LoVo (cell line): ENCODE measurements around the gene SLC2A10.

ENCODE experiments used
- DNase-seq: peaks from one replicate; pipeline ENCODE4 v3.0.0-alpha.2; 2016; ENCODE audit warnings: low spot score

The SLC2A10 gene

DNA sequence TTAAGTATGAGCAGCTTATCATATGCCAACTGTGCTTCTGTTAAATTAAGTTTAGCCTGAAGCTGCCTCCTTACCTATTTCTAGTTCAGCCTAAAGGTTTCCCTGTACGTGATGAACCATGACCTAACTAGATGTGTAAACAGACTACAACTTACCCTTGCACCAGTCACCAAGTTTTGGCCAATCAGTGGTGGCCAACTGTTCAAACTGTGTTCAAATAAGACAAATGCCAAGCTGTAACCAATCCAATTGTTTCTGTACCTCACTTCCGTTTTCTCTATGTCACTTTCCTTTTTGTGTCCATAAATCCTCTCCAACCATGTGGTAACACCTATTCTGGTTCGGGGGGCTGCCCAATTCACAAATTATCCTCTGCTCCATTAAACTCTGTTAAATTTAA lies 6.0 kb upstream of the SLC2A10 start:
- no peak for DNase-seq

DNA sequence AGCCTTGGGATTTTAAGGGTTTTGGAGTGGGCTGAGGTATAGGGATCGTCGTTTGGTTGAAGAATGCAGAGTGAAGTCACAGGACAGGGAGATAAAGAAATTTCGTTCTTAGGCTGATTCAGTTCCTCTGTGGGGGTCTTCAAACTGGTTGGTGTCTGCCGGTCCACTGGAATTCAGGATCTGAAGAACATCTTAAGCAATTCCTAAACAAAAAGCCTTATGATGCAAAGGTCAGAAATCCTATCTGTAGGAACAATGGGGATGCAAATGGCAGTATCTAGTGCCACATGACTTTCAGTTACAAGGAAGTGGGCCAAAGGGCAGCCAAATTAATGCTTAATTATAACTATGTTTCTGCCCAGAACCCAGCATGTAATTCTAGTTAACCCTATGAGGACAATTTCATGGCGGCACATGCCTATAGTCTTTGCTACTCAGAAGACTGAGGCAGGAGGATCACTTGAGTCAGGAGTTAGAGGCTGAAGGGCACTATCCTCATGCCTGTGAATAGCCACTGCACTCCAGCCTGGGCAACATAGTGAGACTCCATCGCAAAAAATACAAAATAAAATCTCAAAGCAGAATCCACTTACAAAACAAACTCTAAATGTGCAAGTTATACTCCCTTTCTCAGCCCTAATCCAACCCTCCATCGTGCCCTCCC lies 4.6 kb upstream of the SLC2A10 start:
- no peak for DNase-seq

DNA sequence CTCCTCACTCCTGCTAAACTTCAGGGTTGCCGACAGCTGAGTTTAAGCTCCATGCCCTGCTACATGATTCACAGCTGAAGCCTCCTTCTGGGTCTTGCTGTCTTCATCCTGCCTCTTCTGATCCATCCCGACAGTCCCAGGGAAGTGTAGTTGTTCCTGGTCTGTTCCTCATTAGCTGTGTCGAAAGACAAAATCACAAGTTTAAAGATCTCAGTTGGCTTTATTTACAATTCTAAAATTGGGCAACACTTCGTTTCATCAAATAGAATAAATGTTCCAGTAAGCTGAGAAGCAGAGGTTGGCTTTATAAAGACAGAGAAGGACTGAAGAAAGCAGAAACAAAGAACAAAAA lies 4.1 kb upstream of the SLC2A10 start:
- no peak for DNase-seq

DNA sequence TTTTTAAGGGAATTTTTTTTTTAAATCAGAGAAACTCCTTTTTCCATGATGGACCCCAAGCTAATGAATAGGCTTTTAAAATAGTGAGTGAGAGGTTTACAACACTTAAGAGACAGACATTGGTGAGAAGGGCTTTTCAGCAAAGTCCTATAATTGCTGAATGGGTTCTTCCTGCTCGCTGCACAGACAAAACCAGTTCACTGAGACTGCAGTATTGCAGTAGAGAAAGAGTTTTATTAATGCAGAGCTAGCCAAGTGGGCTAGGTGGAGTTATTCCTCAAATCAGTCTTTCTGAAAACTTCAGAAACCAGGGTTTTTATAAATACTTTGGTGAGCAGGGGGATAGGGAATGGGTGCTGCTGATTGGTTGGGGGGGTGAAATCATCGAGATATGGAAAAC lies 3.2 kb upstream of the SLC2A10 start:
- no peak for DNase-seq

DNA sequence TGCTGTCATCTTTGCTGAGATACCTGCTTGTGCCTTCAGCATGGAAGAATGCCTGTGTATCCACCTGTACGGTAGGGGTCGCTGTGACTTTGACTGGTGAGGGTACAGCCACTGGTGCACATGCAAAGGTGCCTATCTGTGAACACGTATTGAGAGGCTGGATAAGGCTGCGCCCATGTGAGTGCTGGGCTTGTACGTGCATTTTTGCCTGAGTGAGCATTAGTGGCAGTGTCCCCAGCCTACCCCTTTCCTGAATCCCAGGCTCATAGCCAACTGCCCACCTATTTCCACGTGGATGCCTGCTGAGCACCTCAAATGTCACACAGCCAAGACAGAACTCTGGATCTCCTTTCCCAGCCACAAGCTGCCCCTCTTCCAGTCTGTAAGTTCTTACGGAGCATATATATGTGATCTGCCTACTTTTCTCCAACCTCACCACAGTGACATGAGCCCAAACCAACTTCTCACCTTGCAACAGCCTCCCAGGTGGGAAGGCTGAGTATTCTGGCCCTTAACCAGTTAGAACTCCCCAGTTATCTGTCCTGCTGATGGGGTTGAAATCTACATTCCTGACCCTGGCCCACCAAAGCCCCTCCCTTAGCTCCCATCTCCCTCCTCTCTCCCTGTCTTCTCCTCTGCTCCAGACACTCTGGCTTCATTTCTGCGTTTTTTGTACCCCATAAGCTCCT lies 1.1 kb upstream of the SLC2A10 start:
- no peak for DNase-seq

DNA sequence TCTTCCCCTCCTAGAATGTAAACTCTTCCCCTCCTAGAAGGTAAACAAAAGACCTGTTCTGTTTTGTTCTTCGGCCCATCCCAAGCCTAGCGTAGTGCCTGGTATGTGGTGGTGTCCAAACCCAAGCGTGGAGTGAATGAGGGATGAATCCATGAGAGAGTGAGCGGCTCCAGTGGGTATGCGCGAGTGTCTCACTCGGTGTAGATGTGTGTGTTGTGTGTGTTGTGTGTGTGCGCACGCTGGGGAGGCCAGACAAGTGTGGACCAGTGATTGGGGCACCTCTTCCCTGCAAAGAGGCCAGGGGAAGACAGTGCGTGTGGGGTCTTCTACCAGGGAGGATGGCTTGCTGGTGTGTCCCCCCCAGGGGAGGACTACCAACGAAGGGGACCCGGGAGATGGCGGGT lies 392 bp upstream of the SLC2A10 start:
- DNase-seq, result no peak

DNA sequence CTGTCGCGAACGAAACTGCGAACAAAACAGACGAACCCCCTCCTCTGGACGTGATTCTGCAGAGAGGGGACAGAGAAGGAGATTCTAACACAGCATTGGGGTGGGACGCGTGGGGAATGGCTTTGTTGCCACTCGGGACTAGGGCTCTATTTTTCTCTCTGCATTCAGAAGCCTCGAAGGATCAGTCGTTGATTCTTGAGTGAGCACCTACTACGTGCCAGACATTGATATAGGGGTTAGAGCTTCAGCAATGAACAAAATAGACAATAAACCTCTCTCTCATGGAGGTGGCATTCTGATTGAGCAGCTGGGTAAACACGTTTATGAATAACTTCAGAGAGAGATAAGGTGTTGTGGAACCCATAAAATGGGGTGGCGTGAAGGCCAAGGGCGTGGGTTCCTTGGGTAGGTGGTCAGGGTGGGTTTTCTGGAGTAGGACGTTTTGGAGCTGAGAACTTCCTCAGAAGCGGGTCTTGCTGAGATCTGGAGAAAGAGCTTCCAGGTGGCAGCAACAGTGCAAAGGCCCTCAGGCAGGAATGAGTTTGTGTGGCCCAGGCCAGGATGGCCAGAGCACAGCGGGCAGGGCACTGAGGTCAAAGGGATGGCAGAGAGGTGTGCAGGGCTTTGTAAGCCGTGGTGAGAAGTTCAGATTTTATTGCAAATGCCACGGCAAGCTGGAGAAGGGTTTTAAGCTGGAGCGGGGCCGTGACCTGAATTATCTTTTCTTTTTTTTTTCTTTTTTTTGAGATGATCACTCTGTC lies 884 bp downstream of the SLC2A10 start:
- no peak for DNase-seq

DNA sequence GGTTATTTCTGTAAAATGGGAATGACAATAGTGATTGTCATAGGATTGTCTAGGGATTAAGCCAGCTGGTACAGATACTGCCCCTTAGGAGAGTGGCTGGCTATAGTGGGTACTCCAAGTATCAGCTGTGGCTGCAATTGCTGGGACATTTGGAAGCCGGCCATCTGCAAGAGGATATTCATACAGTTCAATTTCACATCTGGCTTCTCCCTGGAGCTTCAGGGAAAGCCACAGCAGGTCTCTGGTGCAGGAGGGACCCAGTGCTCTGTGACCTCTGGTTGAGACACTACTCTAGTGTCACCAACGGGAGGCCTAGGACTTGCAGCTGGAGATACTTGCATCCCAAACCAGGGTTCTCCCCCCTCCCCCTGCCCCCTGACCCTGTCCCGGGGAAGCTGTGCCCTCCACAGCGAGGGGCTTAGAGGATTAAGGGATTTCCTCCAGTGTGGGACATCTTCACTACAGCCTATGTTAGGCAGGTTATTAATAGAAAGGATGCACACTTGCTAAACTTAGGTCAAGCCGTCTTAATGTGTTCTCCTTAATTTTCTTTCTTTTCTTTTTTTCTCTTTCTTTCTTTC lies 2.7 kb downstream of the SLC2A10 start:
- DNase-seq, result no peak

DNA sequence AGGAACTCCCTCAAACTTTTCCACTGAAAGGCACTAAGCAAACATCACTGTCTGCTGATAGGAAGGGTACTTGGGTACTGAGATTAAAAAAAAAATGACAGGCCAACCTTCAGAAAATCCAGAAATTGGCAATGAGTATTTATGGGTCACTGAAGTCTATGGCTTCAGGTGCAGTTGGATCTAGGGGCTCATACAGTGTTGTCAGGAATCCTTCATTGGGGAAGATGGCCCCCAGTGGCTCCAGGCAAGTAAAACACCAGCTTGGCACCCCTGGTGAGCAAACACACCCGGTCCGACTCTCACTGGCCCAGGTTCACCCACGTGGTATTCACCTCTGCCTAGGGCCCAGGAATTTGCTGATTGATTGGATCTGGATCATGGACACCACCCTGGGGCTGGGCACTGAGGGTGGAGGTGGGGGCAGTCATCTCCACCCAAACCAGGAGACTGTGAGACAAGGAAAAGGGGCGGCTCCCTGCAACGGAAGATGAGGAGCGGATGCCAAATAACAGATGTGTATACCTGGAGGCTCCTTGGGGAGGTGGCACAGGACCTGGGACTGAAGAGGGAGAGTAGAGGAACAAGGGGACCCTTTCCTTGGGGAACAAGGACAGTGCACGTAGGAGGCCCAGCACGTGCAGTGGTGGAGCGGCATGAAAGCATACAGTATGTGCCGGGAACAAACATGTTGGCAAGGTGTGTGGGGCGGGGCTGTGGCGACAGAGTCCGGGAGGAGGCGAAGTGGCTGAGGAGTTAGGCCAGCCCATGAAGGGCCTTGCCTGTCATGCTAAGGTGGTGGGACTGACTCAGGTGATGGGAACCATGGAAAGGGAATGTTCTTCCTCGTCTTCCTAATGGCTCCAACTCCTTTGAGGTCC lies 4.7 kb downstream of the SLC2A10 start:
- no peak for DNase-seq

DNA sequence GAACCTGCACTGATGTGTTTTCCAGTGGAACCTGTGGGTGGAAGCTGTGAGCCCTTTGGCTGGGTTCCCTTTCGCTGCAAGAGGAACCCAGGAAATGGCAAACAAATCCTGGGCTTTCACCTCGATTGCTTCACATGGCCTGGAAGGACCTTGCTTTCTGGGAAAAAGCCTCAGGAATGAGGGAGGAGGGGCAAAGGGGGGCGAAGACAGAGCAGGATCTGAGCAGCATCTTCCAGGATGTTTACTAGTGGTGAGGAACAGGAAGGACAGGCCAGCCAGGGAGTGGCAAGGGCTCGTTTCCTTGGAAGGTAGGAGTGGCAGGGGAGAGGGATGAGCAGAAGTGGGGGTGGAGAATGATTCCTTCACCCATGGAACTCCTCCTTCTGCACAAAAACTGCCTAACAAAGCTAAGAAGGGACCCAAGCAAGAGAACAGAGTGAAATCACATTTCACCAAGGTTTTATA lies 5.9 kb downstream of the SLC2A10 start:
- DNase-seq, result no peak

DNA sequence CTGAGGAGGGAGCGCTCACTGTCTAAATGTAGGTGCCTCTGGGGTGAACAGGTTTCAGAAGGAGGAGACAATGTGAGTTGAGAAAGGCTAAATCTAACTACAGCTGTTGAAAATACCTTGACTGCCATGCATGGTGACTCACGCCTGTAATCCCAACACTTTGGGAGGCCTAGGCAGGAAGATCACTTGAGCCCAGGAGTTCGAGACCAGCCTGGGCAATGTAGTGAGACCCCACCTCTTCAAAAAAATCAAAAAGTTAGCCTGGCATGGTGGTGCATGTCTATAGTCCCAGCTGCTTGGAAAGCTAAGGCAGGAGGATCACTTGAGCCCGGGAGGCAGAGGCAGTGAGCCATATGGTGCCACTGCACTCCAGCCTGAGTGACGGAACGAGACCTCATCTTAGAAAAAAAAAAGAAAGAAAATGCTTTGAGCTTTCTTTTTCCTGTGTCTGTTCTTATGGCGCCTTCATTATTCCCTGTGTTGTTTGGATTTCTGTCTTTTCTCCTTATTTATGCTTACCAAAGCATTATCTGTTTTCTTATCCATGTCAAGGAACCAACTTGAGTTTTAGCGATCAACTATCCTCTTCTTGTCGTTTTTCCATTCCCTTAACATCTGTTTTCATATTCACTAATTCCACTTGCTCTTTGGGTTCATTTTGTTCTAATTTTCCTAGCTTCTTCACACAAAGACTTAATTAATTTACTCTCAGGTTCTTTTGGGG lies 8.5 kb downstream of the SLC2A10 start:
- no peak for DNase-seq

DNA sequence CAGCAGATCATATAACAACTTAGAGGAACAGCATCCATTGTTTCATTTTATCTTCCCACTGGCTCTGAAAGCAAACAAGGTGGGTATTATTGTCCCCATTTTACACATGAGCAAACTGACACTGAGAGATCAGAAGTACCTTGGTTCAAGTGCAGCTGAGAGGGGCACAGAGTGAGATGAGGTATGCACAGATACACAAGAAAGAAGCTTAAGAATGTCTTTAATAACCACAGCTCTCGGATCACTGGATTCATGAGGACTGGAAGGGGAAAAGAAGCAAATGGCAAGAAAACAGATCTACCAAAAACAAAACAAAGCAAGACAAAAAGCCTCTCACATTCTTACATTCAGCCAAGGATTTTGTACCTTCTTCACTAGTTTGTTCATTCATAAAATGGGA lies 10.6 kb downstream of the SLC2A10 start:
- no peak for DNase-seq

DNA sequence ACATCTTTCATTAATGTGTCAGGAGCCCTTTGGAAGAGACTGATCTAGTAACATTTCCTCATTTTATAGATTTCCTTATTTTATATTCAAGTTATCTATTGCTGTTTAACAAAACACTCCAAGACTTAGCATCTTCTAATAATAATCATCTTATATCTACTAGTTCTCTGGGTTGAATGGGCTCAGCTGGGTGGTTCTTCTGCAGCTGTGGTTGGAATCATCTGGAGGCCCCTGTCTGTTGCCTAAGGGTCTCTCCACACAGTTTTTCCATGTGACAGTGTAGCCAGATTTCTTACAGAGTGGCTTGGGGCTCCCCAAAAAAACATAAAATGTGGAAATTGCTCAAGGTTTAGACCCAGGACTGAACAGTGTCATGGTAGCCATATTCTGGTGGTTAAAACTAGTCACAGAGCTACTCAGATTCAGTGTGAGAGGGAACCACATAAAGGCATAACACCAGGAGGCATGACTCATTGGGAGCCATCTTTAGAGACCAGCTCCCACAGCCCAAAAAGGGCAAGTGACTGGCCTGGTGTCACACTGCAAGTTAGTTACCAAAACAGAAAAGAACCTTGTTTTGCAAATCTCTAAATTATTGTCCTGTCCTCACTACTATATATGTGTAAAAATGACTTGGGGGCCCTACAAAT lies 11.5 kb downstream of the SLC2A10 start:
- no peak for DNase-seq

DNA sequence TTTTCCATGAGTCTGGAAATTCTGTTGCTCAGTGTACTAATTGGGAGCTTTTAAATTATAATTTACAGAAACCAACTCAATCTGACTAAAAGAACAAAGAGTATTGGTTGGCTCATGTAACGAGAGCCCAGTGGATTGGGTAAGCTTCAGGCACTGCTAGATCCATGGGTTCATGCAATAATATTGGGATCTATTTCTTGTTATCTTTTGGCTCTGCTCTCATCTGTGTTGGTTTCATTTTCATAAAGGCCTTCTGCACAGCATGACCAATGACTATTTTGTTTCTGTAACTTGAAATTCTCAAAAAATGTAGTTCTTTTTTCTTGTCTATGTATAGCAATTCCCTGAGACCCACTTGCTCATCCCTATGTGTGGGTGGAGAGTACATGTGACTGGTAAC lies 12.0 kb downstream of the SLC2A10 start:
- no peak for DNase-seq

DNA sequence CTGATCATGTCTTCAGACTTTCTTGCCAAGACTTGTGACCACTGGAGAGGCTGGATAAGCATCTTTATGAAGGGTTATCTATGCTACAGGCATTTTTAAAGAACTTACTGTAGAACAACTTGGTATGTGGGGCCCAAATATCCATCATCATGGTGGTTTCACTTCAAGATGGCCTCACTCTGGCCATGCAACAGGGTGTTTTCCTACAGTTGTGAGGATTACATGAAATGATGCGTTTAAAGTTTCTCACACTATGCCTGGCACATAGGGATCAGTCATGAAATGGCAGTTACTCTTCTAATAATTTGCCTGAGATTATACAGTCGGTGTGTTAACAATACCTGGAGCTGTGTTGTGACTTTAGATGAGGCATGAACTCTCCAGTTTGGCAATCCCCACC lies 13.0 kb downstream of the SLC2A10 start:
- DNase-seq, result no peak

DNA sequence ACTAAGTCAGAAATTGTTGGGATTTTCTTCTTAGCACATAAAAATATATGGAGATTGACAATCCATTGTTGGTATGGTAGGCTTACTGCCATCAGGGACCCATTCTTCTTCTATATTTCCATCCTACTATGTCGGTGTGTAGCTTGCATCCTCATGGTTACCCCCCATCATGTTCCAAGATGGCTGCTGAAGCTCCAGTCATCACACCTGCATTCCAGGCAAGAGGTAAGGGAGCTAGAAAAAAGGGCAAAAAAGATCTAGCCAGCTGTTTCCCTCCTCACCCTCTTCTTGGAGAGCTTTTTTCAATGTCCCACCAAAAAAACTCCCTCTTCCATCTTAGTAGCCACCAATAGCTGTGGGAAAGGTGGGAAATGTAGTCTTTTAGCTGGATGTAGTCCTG lies 13.6 kb downstream of the SLC2A10 start:
- DNase-seq, result no peak

DNA sequence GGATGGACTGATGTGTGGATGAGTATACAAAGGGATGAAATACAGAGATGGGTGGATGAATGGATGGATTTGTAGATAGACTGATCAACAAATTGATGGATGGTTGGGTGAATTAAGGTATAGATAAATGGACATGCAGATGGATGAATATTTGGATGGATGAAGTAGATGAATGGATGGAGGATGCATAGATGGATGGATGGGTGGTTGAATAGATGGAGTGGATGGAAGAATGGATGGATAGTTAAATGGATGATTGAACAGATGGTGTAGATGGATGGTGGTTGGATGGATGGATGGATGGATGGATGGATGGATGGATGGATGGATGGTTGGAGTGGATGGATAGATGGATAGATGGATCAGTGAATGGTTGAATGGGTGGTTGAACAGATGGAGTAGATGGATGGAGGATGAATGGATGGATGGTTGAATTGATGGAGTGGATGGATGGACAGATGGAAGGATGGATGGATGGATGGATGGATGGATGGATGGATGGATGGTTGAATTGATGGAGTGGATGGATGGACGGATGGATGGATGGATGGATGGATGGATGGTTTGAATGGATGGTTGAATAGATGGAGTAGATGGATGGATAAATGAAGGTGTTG lies 15.0 kb downstream of the SLC2A10 start:
- no peak for DNase-seq

DNA sequence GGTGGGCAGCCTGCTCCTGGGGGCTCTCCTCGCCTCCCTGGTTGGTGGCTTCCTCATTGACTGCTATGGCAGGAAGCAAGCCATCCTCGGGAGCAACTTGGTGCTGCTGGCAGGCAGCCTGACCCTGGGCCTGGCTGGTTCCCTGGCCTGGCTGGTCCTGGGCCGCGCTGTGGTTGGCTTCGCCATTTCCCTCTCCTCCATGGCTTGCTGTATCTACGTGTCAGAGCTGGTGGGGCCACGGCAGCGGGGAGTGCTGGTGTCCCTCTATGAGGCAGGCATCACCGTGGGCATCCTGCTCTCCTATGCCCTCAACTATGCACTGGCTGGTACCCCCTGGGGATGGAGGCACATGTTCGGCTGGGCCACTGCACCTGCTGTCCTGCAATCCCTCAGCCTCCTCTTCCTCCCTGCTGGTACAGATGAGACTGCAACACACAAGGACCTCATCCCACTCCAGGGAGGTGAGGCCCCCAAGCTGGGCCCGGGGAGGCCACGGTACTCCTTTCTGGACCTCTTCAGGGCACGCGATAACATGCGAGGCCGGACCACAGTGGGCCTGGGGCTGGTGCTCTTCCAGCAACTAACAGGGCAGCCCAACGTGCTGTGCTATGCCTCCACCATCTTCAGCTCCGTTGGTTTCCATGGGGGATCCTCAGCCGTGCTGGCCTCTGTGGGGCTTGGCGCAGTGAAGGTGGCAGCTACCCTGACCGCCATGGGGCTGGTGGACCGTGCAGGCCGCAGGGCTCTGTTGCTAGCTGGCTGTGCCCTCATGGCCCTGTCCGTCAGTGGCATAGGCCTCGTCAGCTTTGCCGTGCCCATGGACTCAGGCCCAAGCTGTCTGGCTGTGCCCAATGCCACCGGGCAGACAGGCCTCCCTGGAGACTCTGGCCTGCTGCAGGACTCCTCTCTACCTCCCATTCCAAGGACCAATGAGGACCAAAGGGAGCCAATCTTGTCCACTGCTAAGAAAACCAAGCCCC lies 16.0 kb downstream of the SLC2A10 start:
- DNase-seq, result no peak

DNA sequence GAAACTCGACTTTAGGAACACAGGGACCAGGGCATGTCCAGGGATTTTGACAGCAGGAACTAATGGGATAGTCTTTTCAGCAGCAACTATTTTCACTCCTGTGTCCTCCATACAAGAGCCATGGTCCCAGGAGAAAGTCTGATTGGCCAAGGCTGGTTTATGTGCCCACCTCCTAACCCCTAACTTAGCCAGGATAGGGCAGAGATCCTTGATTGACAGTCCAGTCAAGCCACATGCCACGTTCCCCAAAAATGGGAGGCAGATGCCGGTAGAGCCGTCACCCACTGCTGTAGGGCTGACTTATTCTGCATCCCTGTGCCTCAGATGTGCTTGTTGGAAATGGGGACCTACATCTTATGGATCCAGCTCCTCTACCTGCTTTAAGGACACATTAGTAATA lies 22.3 kb downstream of the SLC2A10 start:
- DNase-seq, result no peak
